Mucosa of descending colon (tissue), 3 donors: ENCODE data around the gene MTMR6. TPM values are rescaled to one million over a fixed set of nuclear protein-coding genes. Genes with fewer than 3 reads are reported as not detected.

Experiments
- ATAC-seq: fragments of 200-7000 bp; cut with Tn5 transposase; one replicate; pipeline ENCODE4 v1.9.1; 2020; ENCODE audit warnings: mild to moderate bottlenecking, moderate library complexity
- DNase-seq, 3 donors: peaks; one replicate each; pipeline ENCODE4 v3.0.0-alpha.2; 2020
- H3K36me3 ChIP-seq: fragments of 200-600 bp; one replicate; pipeline ENCODE4 v1.8.0; 2021; ENCODE audit warnings: low read depth, mild to moderate bottlenecking
- H3K4me1 ChIP-seq: fragments of 200-600 bp; one replicate; pipeline ENCODE4 v1.8.0; 2021; ENCODE audit warnings: low read depth, mild to moderate bottlenecking
- H3K4me3 ChIP-seq: fragments of 200-600 bp; one replicate; pipeline ENCODE4 v1.8.0; 2021; ENCODE audit warnings: mild to moderate bottlenecking
- H3K9me3 ChIP-seq: fragments of 200-600 bp; one replicate; pipeline ENCODE4 v1.8.0; 2021; ENCODE audit warnings: mild to moderate bottlenecking
- CTCF ChIP-seq: fragments of 200-600 bp; IDR thresholded peaks from one replicate; pipeline ENCODE4 v1.8.0; 2022; ENCODE audit warnings: antibody characterized with exemption, mild to moderate bottlenecking
- intact Hi-C, 2 donors: fragments of 100-400 bp; cut with DNase I in 1 of 2; cut with micrococcal nuclease in 1 of 2; formaldehyde crosslinking; loops; one replicate each; pipeline versions ENCODE4 v1.11.0 to v1.11.1; 2022; cut with DNase I, micrococcal nuclease
- total RNA-seq, 3 donors: library from RNA; stranded (reverse); fragmentation: NEBNext Ultra II Directional in 2 of 3; extraction: Animal tissue kit (Norgen Biotek cat#: 25700) in 2 of 3; gene quantifications; one replicate each; pipeline versions ENCODE4 v1.2.1 to v1.2.4, GENCODE V29; 2021 to 2023
- donor health status: DM: no; HTN: no; CAD: no; lungs with moderate emphysema.
- donor health status: DM: no; HTN: no; CAD: no.
- donor health status: DM: no; HTN: yes; CAD: no.

MTMR6 gene
- total RNA-seq, 3 donors from 2014 or later, result 10.8 to 18.5 (median 13.7) TPM

GRCh38 chr13:25214491-25215252, 72.6 kb downstream of the MTMR6 start:
- no peak for TF ChIP-seq CTCF
- Histone ChIP-seq H3K4me3 (no peak overlapping the region), H3K9me3 (no peaks in the 10 kb centered on the region), H3K4me1 (no peaks in the 10 kb centered on the region), H3K36me3 (no peaks in the 10 kb centered on the region)
- DNase-seq, result no peak
- ATAC-seq, result no peak
- intact Hi-C loops, result no loop called here

GRCh38 chr13:25213715-25214114, 73.6 kb downstream of the MTMR6 start:
- no peak for ATAC-seq

GRCh38 chr13:25210842-25211569, 76.3 kb downstream of the MTMR6 start:
- ATAC-seq, result no peak
- no peak for TF ChIP-seq CTCF
- Histone ChIP-seq H3K36me3 (no peaks in the 10 kb centered on the region), H3K4me3 (no peak overlapping the region), H3K4me1 (no peaks in the 10 kb centered on the region), H3K9me3 (no peaks in the 10 kb centered on the region)
- intact Hi-C loops, result no loop called here
- no peak for DNase-seq

More at GRCh38 chr13:25213715-25214114, 73.6 kb downstream of the MTMR6 start:
- Histone ChIP-seq H3K36me3 (no peaks in the 10 kb centered on the region), H3K9me3 (no peaks in the 10 kb centered on the region), H3K4me3 (no peak overlapping the region), H3K4me1 (no peaks in the 10 kb centered on the region)
- DNase-seq, result no peak
- TF ChIP-seq CTCF, result no peak
- intact Hi-C loops, result no loop called here

- Histone ChIP-seq H3K4me3 (no peak overlapping the region), H3K9me3 (no peaks in the 10 kb centered on the region), H3K4me1 (no peaks in the 10 kb centered on the region), H3K36me3 (no peaks in the 10 kb centered on the region)
- no peak for TF ChIP-seq CTCF
- ATAC-seq (no peak), DNase-seq (no peak)
- intact Hi-C loops, result no loop called here
Observed at GRCh38 chr13:25207291-25207810, 79.9 kb downstream of the MTMR6 start.

GRCh38 chr13:25204863-25205262, 82.4 kb downstream of the MTMR6 start:
- Histone ChIP-seq H3K36me3 (no peaks in the 10 kb centered on the region), H3K4me3 (no peak overlapping the region), H3K4me1 (no peaks in the 10 kb centered on the region), H3K9me3 (no peaks in the 10 kb centered on the region)
- no peak for DNase-seq
- intact Hi-C loops, result no loop called here
- no peak for TF ChIP-seq CTCF
- ATAC-seq, result no peak
